Measurements from ENCODE around the gene PLXNA4.

DNA sequence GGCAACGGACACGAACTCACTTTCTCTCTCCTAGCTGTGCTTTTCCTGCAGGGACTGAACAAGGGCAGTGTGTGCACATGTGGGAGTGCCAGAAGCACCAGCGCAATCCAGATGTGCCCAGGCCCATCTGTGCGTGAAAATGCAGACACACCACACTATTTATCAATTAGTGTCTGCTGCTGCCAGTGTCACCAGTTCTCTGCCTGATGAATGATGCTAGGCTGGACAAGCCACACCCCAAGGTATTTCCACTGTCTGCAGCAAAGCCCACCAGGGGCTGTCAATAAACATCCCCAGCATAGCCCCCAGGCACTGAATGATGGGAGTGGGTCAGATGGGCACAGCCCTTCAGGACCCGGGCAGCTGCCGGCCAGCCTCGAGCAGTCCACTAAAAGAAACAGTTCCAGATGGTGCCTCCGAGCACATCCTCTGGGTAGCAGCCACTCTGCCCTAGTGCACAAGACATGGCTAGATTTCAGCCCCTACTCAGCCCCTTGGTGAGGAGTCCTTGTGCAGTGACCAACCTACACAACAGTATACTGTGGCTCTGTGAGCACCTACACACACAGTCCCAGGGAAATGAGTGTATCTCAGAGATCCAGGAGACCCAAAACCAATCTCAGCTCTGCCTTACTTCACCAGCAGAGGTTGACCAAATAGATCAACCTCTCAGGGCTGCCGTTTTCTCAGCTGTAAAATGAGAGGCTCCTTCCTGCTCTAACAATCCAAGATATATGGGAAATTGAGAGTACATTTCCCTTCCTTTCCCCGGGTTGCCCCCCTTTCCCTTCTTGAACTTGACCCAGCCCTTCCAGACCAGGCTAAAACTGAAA is 314.7 kb downstream of the PLXNA4 start:
- TF ChIP-seq, protein P1, sequence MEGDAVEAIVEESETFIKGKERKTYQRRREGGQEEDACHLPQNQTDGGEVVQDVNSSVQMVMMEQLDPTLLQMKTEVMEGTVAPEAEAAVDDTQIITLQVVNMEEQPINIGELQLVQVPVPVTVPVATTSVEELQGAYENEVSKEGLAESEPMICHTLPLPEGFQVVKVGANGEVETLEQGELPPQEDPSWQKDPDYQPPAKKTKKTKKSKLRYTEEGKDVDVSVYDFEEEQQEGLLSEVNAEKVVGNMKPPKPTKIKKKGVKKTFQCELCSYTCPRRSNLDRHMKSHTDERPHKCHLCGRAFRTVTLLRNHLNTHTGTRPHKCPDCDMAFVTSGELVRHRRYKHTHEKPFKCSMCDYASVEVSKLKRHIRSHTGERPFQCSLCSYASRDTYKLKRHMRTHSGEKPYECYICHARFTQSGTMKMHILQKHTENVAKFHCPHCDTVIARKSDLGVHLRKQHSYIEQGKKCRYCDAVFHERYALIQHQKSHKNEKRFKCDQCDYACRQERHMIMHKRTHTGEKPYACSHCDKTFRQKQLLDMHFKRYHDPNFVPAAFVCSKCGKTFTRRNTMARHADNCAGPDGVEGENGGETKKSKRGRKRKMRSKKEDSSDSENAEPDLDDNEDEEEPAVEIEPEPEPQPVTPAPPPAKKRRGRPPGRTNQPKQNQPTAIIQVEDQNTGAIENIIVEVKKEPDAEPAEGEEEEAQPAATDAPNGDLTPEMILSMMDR (conservative IDR thresholded peaks at IDR 0.05; ENCODE audit: low read depth, low read length): no peak
- TF ChIP-seq EZH2 (IDR thresholded peaks at IDR 0.05; ENCODE audit: borderline replicate concordance, low read depth, low read length, poor library complexity, severe bottlenecking): no peak

All from A673 (cell line).